ENCODE measurements around the gene PPP1R1C. TPM values are rescaled to one million over a fixed set of nuclear protein-coding genes. Genes with fewer than 3 reads are reported as not detected.

PPP1R1C gene
- total RNA-seq, 2 experiments from 2014 or later, result not detected

GRCh38 chr2:182069908-182070307, 84.3 kb downstream of the PPP1R1C start:
- no peak overlapping the region for H3K4me2 ChIP-seq (ENCODE audit: low read length)
- H3K9me3 ChIP-seq (ENCODE audit: low read length), result no peaks in the 10 kb centered on the region
- BruUV-seq (replicated peaks), result no TSS peak
- H3K27ac ChIP-seq (ENCODE audit: low read depth, low read length, poor library complexity, severe bottlenecking), result no peak overlapping the region
- no peak for DNase-seq (ENCODE audit: low spot score)
- ChIA-PET POLR2A (no interaction called here), CTCF (ENCODE audit: unreplicated experiment) (no interaction called here)
- no peaks in the 10 kb centered on the region for H3K9me2 ChIP-seq (ENCODE audit: insufficient read depth, low read length)
- no peaks in the 10 kb centered on the region for H3K36me3 ChIP-seq (ENCODE audit: insufficient read depth, low read length)
- H3K4me3 ChIP-seq (ENCODE audit: low read depth, low read length, poor library complexity, severe bottlenecking), result no peak overlapping the region
- no peaks in the 10 kb centered on the region for H4K20me1 ChIP-seq (ENCODE audit: insufficient read depth, low read length)
- H2AFZ ChIP-seq (ENCODE audit: low read length), result no peak overlapping the region
- no peaks in the 10 kb centered on the region for H3K4me1 ChIP-seq (ENCODE audit: insufficient read depth, low read length, poor library complexity, severe bottlenecking)
- TF ChIP-seq CTCF (conservative IDR thresholded peaks at IDR 0.05; ENCODE audit: low read length) (no peak), EZH2phosphoT487 (IDR thresholded peaks at IDR 0.05; ENCODE audit: borderline replicate concordance, low read depth, low read length) (no peak)
- intact Hi-C loops (cut with micrococcal nuclease; ENCODE audit: unreplicated experiment), result no loop called here
- no peaks in the 10 kb centered on the region for H3K79me2 ChIP-seq (ENCODE audit: insufficient read depth, low read depth, low read length)

GRCh38 chr2:182070736-182071135, 85.1 kb downstream of the PPP1R1C start:
- Histone ChIP-seq H3K4me2 (ENCODE audit: low read length) (no peak overlapping the region), H3K4me1 (ENCODE audit: insufficient read depth, low read length, poor library complexity, severe bottlenecking) (no peaks in the 10 kb centered on the region), H3K79me2 (ENCODE audit: insufficient read depth, low read depth, low read length) (no peaks in the 10 kb centered on the region), H3K4me3 (ENCODE audit: low read depth, low read length, poor library complexity, severe bottlenecking) (no peak overlapping the region), H4K20me1 (ENCODE audit: insufficient read depth, low read length) (no peaks in the 10 kb centered on the region), H2AFZ (ENCODE audit: low read length) (no peak overlapping the region), H3K9me2 (ENCODE audit: insufficient read depth, low read length) (no peaks in the 10 kb centered on the region), H3K36me3 (ENCODE audit: insufficient read depth, low read length) (no peaks in the 10 kb centered on the region), H3K27ac (ENCODE audit: low read depth, low read length, poor library complexity, severe bottlenecking) (no peak overlapping the region), H3K9me3 (ENCODE audit: low read length) (no peaks in the 10 kb centered on the region)
- no TSS peak for BruUV-seq (replicated peaks)
- no peak for TF ChIP-seq EZH2phosphoT487 (IDR thresholded peaks at IDR 0.05; ENCODE audit: borderline replicate concordance, low read depth, low read length)
- no peak for TF ChIP-seq CTCF (conservative IDR thresholded peaks at IDR 0.05; ENCODE audit: low read length)
- ChIA-PET CTCF (ENCODE audit: unreplicated experiment) (no interaction called here), POLR2A (no interaction called here)
- intact Hi-C loops (cut with micrococcal nuclease; ENCODE audit: unreplicated experiment), result no loop called here
- no peak for DNase-seq (ENCODE audit: low spot score)

- Histone ChIP-seq H3K9me2 (ENCODE audit: insufficient read depth, low read length) (no peaks in the 10 kb centered on the region), H4K20me1 (ENCODE audit: insufficient read depth, low read length) (no peaks in the 10 kb centered on the region), H3K79me2 (ENCODE audit: insufficient read depth, low read depth, low read length) (no peaks in the 10 kb centered on the region), H3K4me3 (ENCODE audit: low read depth, low read length, poor library complexity, severe bottlenecking) (no peak overlapping the region), H3K36me3 (ENCODE audit: insufficient read depth, low read length) (no peaks in the 10 kb centered on the region), H3K4me1 (ENCODE audit: insufficient read depth, low read length, poor library complexity, severe bottlenecking) (no peaks in the 10 kb centered on the region), H2AFZ (ENCODE audit: low read length) (no peak overlapping the region), H3K9me3 (ENCODE audit: low read length) (no peaks in the 10 kb centered on the region), H3K4me2 (ENCODE audit: low read length) (no peak overlapping the region), H3K27ac (ENCODE audit: low read depth, low read length, poor library complexity, severe bottlenecking) (no peak overlapping the region)
- ChIA-PET POLR2A (no interaction called here), CTCF (ENCODE audit: unreplicated experiment) (no interaction called here)
- intact Hi-C loops (cut with micrococcal nuclease; ENCODE audit: unreplicated experiment), result no loop called here
- no peak for TF ChIP-seq EZH2phosphoT487 (IDR thresholded peaks at IDR 0.05; ENCODE audit: borderline replicate concordance, low read depth, low read length)
- TF ChIP-seq CTCF (conservative IDR thresholded peaks at IDR 0.05; ENCODE audit: low read length), result no peak
- no peak for DNase-seq (ENCODE audit: low spot score)
- BruUV-seq (replicated peaks), result no TSS peak
Observed at GRCh38 chr2:182072861-182073260, 87.2 kb downstream of the PPP1R1C start.
